ENCODE results near the gene PTBP3. TPM values are rescaled to one million over a fixed set of nuclear protein-coding genes. Genes with fewer than 3 reads are reported as not detected.

The PTBP3 gene
- total RNA-seq, 1 donor from 2014 or later, result 58.9 TPM

GRCh38 chr9:112312139-112312538 is 21.3 kb downstream of the PTBP3 start:
- H3K27me3 ChIP-seq, result no peaks in the 10 kb centered on the region
- no peaks in the 10 kb centered on the region for H3K36me3 ChIP-seq
- no peak overlapping the region for H3K4me3 ChIP-seq
- TF ChIP-seq, protein P1, sequence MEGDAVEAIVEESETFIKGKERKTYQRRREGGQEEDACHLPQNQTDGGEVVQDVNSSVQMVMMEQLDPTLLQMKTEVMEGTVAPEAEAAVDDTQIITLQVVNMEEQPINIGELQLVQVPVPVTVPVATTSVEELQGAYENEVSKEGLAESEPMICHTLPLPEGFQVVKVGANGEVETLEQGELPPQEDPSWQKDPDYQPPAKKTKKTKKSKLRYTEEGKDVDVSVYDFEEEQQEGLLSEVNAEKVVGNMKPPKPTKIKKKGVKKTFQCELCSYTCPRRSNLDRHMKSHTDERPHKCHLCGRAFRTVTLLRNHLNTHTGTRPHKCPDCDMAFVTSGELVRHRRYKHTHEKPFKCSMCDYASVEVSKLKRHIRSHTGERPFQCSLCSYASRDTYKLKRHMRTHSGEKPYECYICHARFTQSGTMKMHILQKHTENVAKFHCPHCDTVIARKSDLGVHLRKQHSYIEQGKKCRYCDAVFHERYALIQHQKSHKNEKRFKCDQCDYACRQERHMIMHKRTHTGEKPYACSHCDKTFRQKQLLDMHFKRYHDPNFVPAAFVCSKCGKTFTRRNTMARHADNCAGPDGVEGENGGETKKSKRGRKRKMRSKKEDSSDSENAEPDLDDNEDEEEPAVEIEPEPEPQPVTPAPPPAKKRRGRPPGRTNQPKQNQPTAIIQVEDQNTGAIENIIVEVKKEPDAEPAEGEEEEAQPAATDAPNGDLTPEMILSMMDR (IDR thresholded peaks at IDR 0.05), result no peak
- TF ChIP-seq POLR2A (IDR thresholded peaks at IDR 0.05) (no peak), POLR2AphosphoS5 (IDR thresholded peaks at IDR 0.05; ENCODE audit: insufficient read depth in 1 of 2, low read depth in 1 of 2) (no peak)
- DNase-seq (ENCODE audit: extremely low spot score in 2 of 2), result no peak
- no peaks in the 10 kb centered on the region for H3K9me3 ChIP-seq
- H3K4me1 ChIP-seq, result peaks cover 12% of the 10 kb centered on the region
- intact Hi-C loops (cut with DNase I), result no loop called here
- no peak overlapping the region for H3K27ac ChIP-seq

- no peak for DNase-seq (ENCODE audit: extremely low spot score in 2 of 2)
- H3K27me3 ChIP-seq, result no peaks in the 10 kb centered on the region
- H3K27ac ChIP-seq, result no peak overlapping the region
- intact Hi-C loops (cut with DNase I), result no loop called here
- no peaks in the 10 kb centered on the region for H3K9me3 ChIP-seq
- peaks cover 7% of the 10 kb centered on the region for H3K4me1 ChIP-seq
- H3K4me3 ChIP-seq, result no peak overlapping the region
- H3K36me3 ChIP-seq, result no peaks in the 10 kb centered on the region
- TF ChIP-seq POLR2AphosphoS5 (IDR thresholded peaks at IDR 0.05; ENCODE audit: insufficient read depth in 1 of 2, low read depth in 1 of 2) (no peak), POLR2A (IDR thresholded peaks at IDR 0.05) (no peak)
- TF ChIP-seq, protein P1 (IDR thresholded peaks at IDR 0.05), result no peak
These were observed 21.9 kb downstream of the PTBP3 start for GRCh38 chr9:112311497-112311896.

- intact Hi-C loops (cut with DNase I), result no loop called here
- no peaks in the 10 kb centered on the region for H3K9me3 ChIP-seq
- DNase-seq (ENCODE audit: extremely low spot score in 2 of 2), result no peak
- H3K4me1 ChIP-seq, result peaks cover 2% of the 10 kb centered on the region
- no peak overlapping the region for H3K4me3 ChIP-seq
- H3K36me3 ChIP-seq, result no peaks in the 10 kb centered on the region
- no peaks in the 10 kb centered on the region for H3K27me3 ChIP-seq
- no peak overlapping the region for H3K27ac ChIP-seq
- TF ChIP-seq POLR2AphosphoS5 (IDR thresholded peaks at IDR 0.05; ENCODE audit: insufficient read depth in 1 of 2, low read depth in 1 of 2) (no peak), POLR2A (IDR thresholded peaks at IDR 0.05) (no peak)
- TF ChIP-seq, protein P1 (IDR thresholded peaks at IDR 0.05), result no peak
These were observed 22.6 kb downstream of the PTBP3 start for GRCh38 chr9:112310826-112311225.

DNA sequence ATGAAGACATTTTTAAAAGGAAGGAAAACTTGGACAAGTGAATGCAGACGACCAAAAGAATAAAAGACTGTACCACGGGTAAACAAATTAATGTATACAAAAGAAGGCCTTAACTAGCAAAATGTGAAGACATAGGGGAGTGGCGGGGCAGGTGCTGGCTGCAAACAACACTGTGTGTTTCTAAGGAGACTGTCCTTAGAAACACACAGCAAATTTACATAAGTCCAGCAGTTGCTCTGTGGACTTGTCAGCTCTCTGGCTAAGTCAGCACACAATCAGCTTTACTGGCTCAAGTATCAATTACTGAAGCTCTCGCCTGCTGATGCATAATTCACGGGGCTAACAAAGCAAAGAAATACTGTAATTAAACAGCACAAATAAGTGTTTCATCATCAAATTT is 24.8 kb downstream of the PTBP3 start:
- no peak overlapping the region for H3K27ac ChIP-seq
- H3K4me3 ChIP-seq, result no peak overlapping the region
- intact Hi-C loops (cut with DNase I), result no loop called here
- TF ChIP-seq POLR2A (IDR thresholded peaks at IDR 0.05), result no peak
- TF ChIP-seq, protein P1 (IDR thresholded peaks at IDR 0.05), result no peak
- TF ChIP-seq POLR2AphosphoS5 (IDR thresholded peaks at IDR 0.05; ENCODE audit: insufficient read depth in 1 of 2, low read depth in 1 of 2), result no peak
- H3K4me1 ChIP-seq, result no peaks in the 10 kb centered on the region
- H3K36me3 ChIP-seq, result no peaks in the 10 kb centered on the region
- H3K27me3 ChIP-seq, result no peaks in the 10 kb centered on the region
- no peaks in the 10 kb centered on the region for H3K9me3 ChIP-seq
- no peak for DNase-seq (ENCODE audit: extremely low spot score in 2 of 2)

GRCh38 chr9:112301420-112301819 is 32.0 kb downstream of the PTBP3 start:
- no peak overlapping the region for H3K4me3 ChIP-seq
- intact Hi-C loops (cut with DNase I), result no loop called here
- TF ChIP-seq, protein P1 (IDR thresholded peaks at IDR 0.05), result no peak

More at GRCh38 chr9:112301420-112301819, 32.0 kb downstream of the PTBP3 start:
- Histone ChIP-seq H3K27me3 (no peaks in the 10 kb centered on the region), H3K36me3 (no peaks in the 10 kb centered on the region), H3K4me1 (peaks cover 18% of the 10 kb centered on the region), H3K9me3 (no peaks in the 10 kb centered on the region), H3K27ac (no peak overlapping the region)
- no peak for DNase-seq (ENCODE audit: extremely low spot score in 2 of 2)

All from vagina (tissue), 2 donors.